SJSA1 (cell line): ENCODE results near the gene EFHB. TPM values are rescaled to one million over a fixed set of nuclear protein-coding genes. Genes with fewer than 3 reads are reported as not detected.
"Not testable (repeated sequence)": the region's sequence is repeated elsewhere in the genome, so short reads cannot be mapped to it uniquely, and the experiment has no call there.

Experiments
- DNase-seq, 2 experiments: peaks; one replicate each; pipeline ENCODE4 v3.0.0-alpha.2; 2015 to 2020; ENCODE audit warnings: low spot score in 2 of 2, low read depth in 1 of 2
- H3K27ac ChIP-seq: fragments of 250-450 bp; sonication (Bioruptor Pico); 2 replicates; pipeline ENCODE4 v1.5.1; 2020; ENCODE audit warnings: mild to moderate bottlenecking, moderate library complexity
- H3K27me3 ChIP-seq: fragments of 250-450 bp; sonication (Bioruptor Pico); replicated peaks from 2 replicates; pipeline ENCODE4 v1.5.1; 2020; ENCODE audit warnings: mild to moderate bottlenecking, moderate library complexity
- H3K36me3 ChIP-seq: fragments of 250-450 bp; sonication (Bioruptor Pico); 2 replicates; pipeline ENCODE4 v1.5.1; 2020; ENCODE audit warnings: mild to moderate bottlenecking
- H3K4me1 ChIP-seq: fragments of 250-450 bp; sonication (Bioruptor Pico); replicated peaks from 2 replicates; pipeline ENCODE4 v1.6.1; 2021; ENCODE audit warnings: mild to moderate bottlenecking
- H3K4me3 ChIP-seq: fragments of 250-450 bp; sonication (Bioruptor Pico); 2 replicates; pipeline ENCODE4 v1.5.1; 2020; ENCODE audit warnings: mild to moderate bottlenecking
- H3K9me3 ChIP-seq: fragments of 250-450 bp; sonication (Bioruptor Pico); replicated peaks from 2 replicates; pipeline ENCODE4 v1.5.1; 2020; ENCODE audit warnings: mild to moderate bottlenecking
- total RNA-seq: library from RNA; depleted of rRNA; stranded (reverse); fragments of >200 nt; shearing (Covaris generic); gene quantifications from 2 replicates; pipeline ENCODE4 v1.2.3, GENCODE V29; 2014

Gene EFHB
- total RNA-seq, 1 experiment from 2014 or later: 0.11 TPM

- H3K27ac ChIP-seq: no peak overlapping the region
- H3K9me3 ChIP-seq: no peaks in the 10 kb centered on the region
- H3K4me3 ChIP-seq: no peak overlapping the region
- no peaks in the 10 kb centered on the region for H3K27me3 ChIP-seq
- H3K36me3 ChIP-seq: no peaks in the 10 kb centered on the region
- peaks cover 25% of the 10 kb centered on the region for H3K4me1 ChIP-seq
- DNase-seq: no peak
These were observed 32.7 kb downstream of the EFHB start for GRCh38 chr3:19901337-19901736.

GRCh38 chr3:19899833-19900232, 34.2 kb downstream of the EFHB start:
- H3K27me3 ChIP-seq: not testable (repeated sequence)
- peaks cover 25% of the 10 kb centered on the region for H3K4me1 ChIP-seq

GRCh38 chr3:19899264-19899663, 34.8 kb downstream of the EFHB start:
- Histone ChIP-seq H3K4me1 (peaks cover 25% of the 10 kb centered on the region), H3K9me3 (no peaks in the 10 kb centered on the region), H3K27me3 (no peaks in the 10 kb centered on the region), H3K4me3 (no peak overlapping the region), H3K27ac (peak overlapping the region; percentile 26), H3K36me3 (no peaks in the 10 kb centered on the region)
- no peak for DNase-seq

More at GRCh38 chr3:19899833-19900232, 34.2 kb downstream of the EFHB start:
- H3K36me3 ChIP-seq, DNase-seq, H3K4me3 ChIP-seq, H3K9me3 ChIP-seq, H3K27ac ChIP-seq: not testable (repeated sequence)

- Histone ChIP-seq H3K27me3 (no peaks in the 10 kb centered on the region), H3K4me1 (peaks cover 25% of the 10 kb centered on the region), H3K9me3 (no peaks in the 10 kb centered on the region), H3K4me3 (no peak overlapping the region), H3K36me3 (no peaks in the 10 kb centered on the region), H3K27ac (peak overlapping the region; percentile 36)
- peak in 1 of 2 experiments; percentile 60 for DNase-seq
These were observed 35.3 kb downstream of the EFHB start for GRCh38 chr3:19898721-19899120.

GRCh38 chr3:19891740-19892139, 42.3 kb downstream of the EFHB start:
- no peak for DNase-seq
- Histone ChIP-seq H3K9me3 (no peaks in the 10 kb centered on the region), H3K4me3 (no peak overlapping the region), H3K27ac (no peak overlapping the region), H3K36me3 (no peaks in the 10 kb centered on the region), H3K4me1 (peaks cover 37% of the 10 kb centered on the region), H3K27me3 (no peaks in the 10 kb centered on the region)

- Histone ChIP-seq H3K36me3 (no peaks in the 10 kb centered on the region), H3K4me1 (peaks cover 37% of the 10 kb centered on the region), H3K4me3 (no peak overlapping the region), H3K27me3 (no peaks in the 10 kb centered on the region), H3K27ac (peak overlapping the region; percentile 78), H3K9me3 (no peaks in the 10 kb centered on the region)
- no peak for DNase-seq
These were observed 45.4 kb downstream of the EFHB start for GRCh38 chr3:19888428-19889152.

- not testable (repeated sequence) for DNase-seq, H3K36me3 ChIP-seq, H3K9me3 ChIP-seq, H3K27ac ChIP-seq, H3K4me3 ChIP-seq, H3K27me3 ChIP-seq
- peaks cover 36% of the 10 kb centered on the region for H3K4me1 ChIP-seq
These were observed 46.9 kb downstream of the EFHB start for GRCh38 chr3:19887122-19887521.

GRCh38 chr3:19886404-19886803, 47.6 kb downstream of the EFHB start:
- Histone ChIP-seq H3K27ac (no peak overlapping the region), H3K36me3 (no peaks in the 10 kb centered on the region), H3K4me1 (peaks cover 29% of the 10 kb centered on the region), H3K4me3 (no peak overlapping the region), H3K9me3 (no peaks in the 10 kb centered on the region), H3K27me3 (no peaks in the 10 kb centered on the region)
- no peak for DNase-seq

GRCh38 chr3:19885468-19885867, 48.5 kb downstream of the EFHB start:
- no peak overlapping the region for H3K27ac ChIP-seq
- H3K4me3 ChIP-seq: no peak overlapping the region
- peaks cover 19% of the 10 kb centered on the region for H3K4me1 ChIP-seq
- H3K9me3 ChIP-seq: no peaks in the 10 kb centered on the region
- H3K36me3 ChIP-seq: no peaks in the 10 kb centered on the region
- no peaks in the 10 kb centered on the region for H3K27me3 ChIP-seq
- DNase-seq: peak in 1 of 2 experiments; percentile 35

- DNase-seq: no peak
- H3K36me3 ChIP-seq: no peaks in the 10 kb centered on the region
- H3K27ac ChIP-seq: no peak overlapping the region
- H3K27me3 ChIP-seq: no peaks in the 10 kb centered on the region
- H3K4me1 ChIP-seq: no peaks in the 10 kb centered on the region
- H3K4me3 ChIP-seq: no peak overlapping the region
- no peaks in the 10 kb centered on the region for H3K9me3 ChIP-seq
These were observed 52.2 kb downstream of the EFHB start for GRCh38 chr3:19881852-19882251.

GRCh38 chr3:19881036-19881435, 53.0 kb downstream of the EFHB start:
- Histone ChIP-seq H3K9me3 (no peaks in the 10 kb centered on the region), H3K4me3 (no peak overlapping the region), H3K4me1 (no peaks in the 10 kb centered on the region), H3K36me3 (no peaks in the 10 kb centered on the region), H3K27ac (no peak overlapping the region), H3K27me3 (no peaks in the 10 kb centered on the region)
- no peak for DNase-seq

GRCh38 chr3:19877656-19878055, 56.4 kb downstream of the EFHB start:
- no peaks in the 10 kb centered on the region for H3K27me3 ChIP-seq
- H3K36me3 ChIP-seq: no peaks in the 10 kb centered on the region
- no peak overlapping the region for H3K27ac ChIP-seq
- H3K9me3 ChIP-seq: no peaks in the 10 kb centered on the region
- no peak overlapping the region for H3K4me3 ChIP-seq
- H3K4me1 ChIP-seq: no peaks in the 10 kb centered on the region
- no peak for DNase-seq

- Histone ChIP-seq H3K36me3 (no peaks in the 10 kb centered on the region), H3K27ac (no peak overlapping the region), H3K4me3 (no peak overlapping the region), H3K9me3 (no peaks in the 10 kb centered on the region), H3K27me3 (no peaks in the 10 kb centered on the region), H3K4me1 (no peaks in the 10 kb centered on the region)
- peak in 1 of 2 experiments; percentile 33 for DNase-seq
These were observed 67.2 kb downstream of the EFHB start for GRCh38 chr3:19866751-19867347.

GRCh38 chr3:19855318-19855717, 78.7 kb downstream of the EFHB start:
- not testable (repeated sequence) for H3K4me3 ChIP-seq, H3K4me1 ChIP-seq, H3K27me3 ChIP-seq, H3K36me3 ChIP-seq, H3K9me3 ChIP-seq, H3K27ac ChIP-seq, DNase-seq
